Measurements from ENCODE around the gene ACVR1. TPM values are rescaled to one million over a fixed set of nuclear protein-coding genes. Genes with fewer than 3 reads are reported as not detected.
A peak's percentile ranks its signal among the peaks of the same experiment; 100 is the strongest.
"Not testable (repeated sequence)": the region's sequence is repeated elsewhere in the genome, so short reads cannot be mapped to it uniquely, and the experiment has no call there.

Gene ACVR1
- total RNA-seq, 1 experiment from 2014 or later = 30.3 TPM

- peak; percentile 96 for DNase-seq (ENCODE audit: low read depth)
Observed at GRCh38 chr2:157725846-157726245, 150.3 kb downstream of the ACVR1 start.

- peak; percentile 39 for DNase-seq (ENCODE audit: low read depth)
Observed at GRCh38 chr2:157722580-157723234, 153.4 kb downstream of the ACVR1 start.

- no peak for DNase-seq (ENCODE audit: low read depth)
Observed at GRCh38 chr2:157720504-157720903, 155.6 kb downstream of the ACVR1 start.

GRCh38 chr2:157704653-157705052, 171.5 kb downstream of the ACVR1 start:
- DNase-seq (ENCODE audit: low read depth) = not testable (repeated sequence)

GRCh38 chr2:157704148-157704547, 172.0 kb downstream of the ACVR1 start:
- not testable (repeated sequence) for DNase-seq (ENCODE audit: low read depth)

- no peak for DNase-seq (ENCODE audit: low read depth)
Observed at GRCh38 chr2:157699806-157700205, 176.3 kb downstream of the ACVR1 start.

GRCh38 chr2:157699009-157699408, 177.1 kb downstream of the ACVR1 start:
- no peak for DNase-seq (ENCODE audit: low read depth)

GRCh38 chr2:157698430-157698829, 177.7 kb downstream of the ACVR1 start:
- peak; percentile 60 for DNase-seq (ENCODE audit: low read depth)

- no peak for DNase-seq (ENCODE audit: low read depth)
Observed at GRCh38 chr2:157696036-157696435, 180.1 kb downstream of the ACVR1 start.

GRCh38 chr2:157692768-157693167, 183.4 kb downstream of the ACVR1 start:
- peak; percentile 99 for DNase-seq (ENCODE audit: low read depth)

GRCh38 chr2:157691695-157692094, 184.4 kb downstream of the ACVR1 start:
- peak; percentile 88 for DNase-seq (ENCODE audit: low read depth)

GRCh38 chr2:157691131-157691530, 185.0 kb downstream of the ACVR1 start:
- no peak for DNase-seq (ENCODE audit: low read depth)

Other genes starting within 250 kb of the ACVR1 start
- 0.80 and 0.83 TPM in 2 replicates for gene ACVR1C, start 247.5 kb downstream of the ACVR1 start, total RNA-seq (2014; rRNA removed)
- not detected in 2 replicates for gene UPP2, start 225.5 kb upstream of the ACVR1 start, total RNA-seq (2014; rRNA removed)